K562 (cell line): Measurements from ENCODE around the gene ANO3. TPM values are rescaled to one million over a fixed set of nuclear protein-coding genes. Genes with fewer than 3 reads are reported as not detected.

Experiments
- ATAC-seq: fragments of 200-7000 bp; cut with Tn5 transposase; 3 replicates; pipeline ENCODE4 v1.9.1; 2020; ENCODE audit warnings: moderate library complexity
- BruUV-seq: library from RNA; stranded (reverse); fragments of 400-500 nt; replicated peaks from 2 replicates; lab custom pipeline; 2021; lab: Mats Ljungman, UMichigan
- CTCF ChIA-PET: fragments of 300-600 bp; formaldehyde crosslinking; extraction: SDS; loops from one replicate; lab custom pipeline; 2021; ENCODE audit warnings: low intra/inter-chr PET ratio; lab: Yijun Ruan, JAX
- POLR2A ChIA-PET: fragments of 300-600, 350-650 bp; sonication (Branson Sonifier 250); formaldehyde crosslinking; extraction: SDS; loops from one replicate; lab custom pipeline; 2021; ENCODE audit warnings: antibody characterized with exemption, inconsistent platforms; lab: Yijun Ruan, JAX
- DNase-seq, 4 experiments: peaks; one replicate each; pipeline versions ENCODE4 v3.0.0 to v3.0.0-alpha.2; 2011 to 2018; ENCODE audit warnings: low spot score in 3 of 4, mixed read lengths in 3 of 4; ENCODE audit errors: extremely low read depth in 1 of 4
- FAIRE-seq: peaks from 2 replicates; lab custom pipeline; 2011; peaks lifted over from hg19 to GRCh38; lab: Jason Lieb, UNC
- H2AFZ ChIP-seq: 2 replicates; pipeline ENCODE4 v1.6.0; 2011; ENCODE audit warnings: low read depth, low read length, control low read depth, inconsistent platforms
- H3K27ac ChIP-seq: fragments of 200-600 bp; 3 replicates; pipeline ENCODE4 v1.8.0; 2011; ENCODE audit warnings: low read depth, mild to moderate bottlenecking, control low read depth, inconsistent platforms, low read length, moderate library complexity, mixed read lengths; ENCODE audit errors: extremely low read depth
- H3K27me3 ChIP-seq, 2 experiments: fragments of 300-600 bp in 1 of 2; 2 replicates in 1 of 2; 3 replicates in 1 of 2; pipeline versions ENCODE4 v1.6.0 to v1.8.0; 2011; ENCODE audit warnings: inconsistent platforms in 2 of 2, low read length in 2 of 2, mild to moderate bottlenecking in 1 of 2, mixed read lengths in 1 of 2, moderate library complexity in 1 of 2; ENCODE audit not compliant: control insufficient read depth in 2 of 2, insufficient read depth in 2 of 2
- H3K36me3 ChIP-seq: fragments of 300-600 bp; 3 replicates; pipeline ENCODE4 v1.8.0; 2011; ENCODE audit warnings: mild to moderate bottlenecking, low read length, inconsistent platforms; ENCODE audit not compliant: control insufficient read depth, insufficient read depth
- H3K4me1 ChIP-seq, 2 experiments: fragments of 200-600 bp in 1 of 2; replicated peaks in 1 of 2; 2 replicates in 1 of 2; 3 replicates in 1 of 2; pipeline versions ENCODE4 v1.5.1 to v1.8.0; 2011; ENCODE audit warnings: inconsistent platforms in 2 of 2, low read length in 2 of 2, mild to moderate bottlenecking in 1 of 2, mixed read lengths in 1 of 2, moderate library complexity in 1 of 2; ENCODE audit not compliant: control insufficient read depth in 2 of 2, insufficient read depth in 2 of 2
- H3K4me2 ChIP-seq: 2 replicates; pipeline ENCODE4 v1.6.1; 2011; ENCODE audit warnings: low read length, control low read depth, inconsistent platforms, mixed read lengths; ENCODE audit not compliant: insufficient read depth
- H3K4me3 ChIP-seq: fragments of 200-600 bp; sonication (generic), shearing (Covaris generic); 2 replicates; pipeline ENCODE4 v1.5.1; 2016; ENCODE audit warnings: control low read depth, inconsistent platforms
- H3K79me2 ChIP-seq: fragments of 200-600 bp; 3 replicates; pipeline ENCODE4 v1.8.0; 2011; ENCODE audit warnings: low read length, inconsistent platforms; ENCODE audit not compliant: control insufficient read depth, insufficient read depth
- H3K9ac ChIP-seq, 2 experiments: 2 replicates each; pipeline versions ENCODE4 v1.6.0 to v1.6.1; 2011; ENCODE audit warnings: low read depth in 2 of 2, low read length in 2 of 2, control low read depth in 1 of 2, inconsistent platforms in 1 of 2, mild to moderate bottlenecking in 1 of 2, mixed read lengths in 1 of 2; ENCODE audit not compliant: insufficient read depth in 1 of 2
- H3K9me1 ChIP-seq: one replicate; pipeline ENCODE4 v1.6.0; 2011; ENCODE audit warnings: inconsistent platforms, mild to moderate bottlenecking, low read length, moderate library complexity; ENCODE audit not compliant: control insufficient read depth, insufficient read depth
- H3K9me3 ChIP-seq: replicated peaks from 2 replicates; pipeline ENCODE4 v1.5.1; 2011; ENCODE audit warnings: low read depth, low read length, inconsistent platforms; ENCODE audit not compliant: control insufficient read depth, insufficient read depth
- H4K20me1 ChIP-seq: replicated peaks from 2 replicates; pipeline ENCODE4 v1.6.1; 2011; ENCODE audit warnings: low read length, inconsistent platforms, mixed read lengths; ENCODE audit not compliant: control insufficient read depth, insufficient read depth
- CEBPG ChIP-seq, 3 experiments: fragments of 200-800 bp in 1 of 3; sonication (Bioruptor generic) in 1 of 3; sonication (generic) in 1 of 3; formaldehyde crosslinking in 1 of 3; IDR thresholded peaks in 2 of 3; conservative IDR thresholded peaks in 1 of 3; 2 replicates each; pipeline versions ENCODE4 v1.6.1 to v1.8.0; 2016 to 2022; ENCODE audit warnings: missing compliant biosample characterization in 2 of 3, missing genetic modification characterization in 2 of 3, mild to moderate bottlenecking in 1 of 3, missing genetic modification reagents in 1 of 3
- CXXC5 ChIP-seq: fragments of 250-450 bp; sonication (Bioruptor Pico); IDR thresholded peaks from 2 replicates; pipeline ENCODE4 v1.8.0; 2022; ENCODE audit warnings: inconsistent platforms, mild to moderate bottlenecking, moderate library complexity
- HDAC2 ChIP-seq: fragments of 450-650 bp; IDR thresholded peaks from 2 replicates; pipeline ENCODE4 v1.6.1; 2016; ENCODE audit warnings: mild to moderate bottlenecking
- HMGN3 ChIP-seq: IDR thresholded peaks from 2 replicates; pipeline ENCODE4 v1.6.1; 2011; ENCODE audit warnings: borderline replicate concordance, low read depth, mild to moderate bottlenecking, mixed read lengths, low read length; ENCODE audit not compliant: insufficient read length; ENCODE audit errors: extremely low read depth
- MIER1 ChIP-seq: fragments of 450-650 bp; IDR thresholded peaks from 2 replicates; pipeline ENCODE4 v1.6.1; 2016; ENCODE audit warnings: antibody characterized with exemption, mild to moderate bottlenecking, low read depth
- PYGO2 ChIP-seq: fragments of 450-650 bp; IDR thresholded peaks from 2 replicates; pipeline ENCODE4 v1.6.1; 2016; ENCODE audit warnings: mild to moderate bottlenecking, missing genetic modification characterization, moderate library complexity, missing compliant biosample characterization
- SMARCE1 ChIP-seq: fragments of 450-650 bp; IDR thresholded peaks from 2 replicates; pipeline ENCODE4 v1.7.1; 2016; ENCODE audit warnings: mild to moderate bottlenecking
- ZBED1 ChIP-seq: IDR thresholded peaks from 2 replicates; pipeline ENCODE4 v1.6.1; 2014
- ZBTB7A ChIP-seq: IDR thresholded peaks from 2 replicates; pipeline ENCODE4 v1.6.1; 2011; ENCODE audit warnings: low read depth, mild to moderate bottlenecking, low read length, moderate library complexity, borderline replicate concordance; ENCODE audit not compliant: control insufficient read depth
- ZNF217 ChIP-seq: sonication (generic); formaldehyde crosslinking; IDR thresholded peaks from 2 replicates; pipeline ENCODE4 v1.8.0; 2022; ENCODE audit warnings: mild to moderate bottlenecking, missing genetic modification reagents
- WGBS: fragments of 100-300 bp; shearing (Covaris generic); methylation state at CpG from one replicate; pipeline ENCODE4 v1.1.6; 2016; ENCODE audit warnings: low coverage, mixed read lengths; ENCODE audit not compliant: insufficient coverage; ENCODE audit errors: missing lambda C conversion rate; 5-methylcytosine and 5-hydroxymethylcytosine counted together
- in situ Hi-C: fragments of 300-500 bp; cut with MboI; formaldehyde crosslinking; loops from 4 replicates; pipeline ENCODE4 v1.15.0; 2018; ENCODE audit warnings: inconsistent platforms, mixed read lengths
- intact Hi-C: fragments of 100-400 bp; cut with micrococcal nuclease; formaldehyde crosslinking; loops from 2 replicates; pipeline ENCODE4 v1.14.2; 2022
- polyA plus RNA-seq, 8 experiments: library from polyadenylated mRNA; depleted of rRNA in 4 of 8; stranded (reverse) in 5 of 8; unstranded in 3 of 8; fragments of >200 nt; fragmentation: Nextera tagmentation in 2 of 8; fragmentation: Illumina TruSeq in 1 of 8; extraction: Ambion mirVana in 2 of 8; extraction: Trizol in 1 of 8; gene quantifications; 2 replicates each; pipeline versions ENCODE4 v1.2.1 to v1.2.3, GENCODE V29; 2011 to 2014; ENCODE audit warnings: inconsistent platforms in 1 of 8, missing spikeins in 1 of 8
- total RNA-seq, 7 experiments: library from RNA; depleted of rRNA in 6 of 7; stranded (reverse); fragments of >200 nt in 6 of 7; fragmentation: Illumina TruSeq in 2 of 7; extraction: Trizol in 2 of 7; gene quantifications; 2 replicates each; pipeline versions ENCODE4 v1.2.1 to v1.2.3, GENCODE V29; 2011 to 2021; ENCODE audit warnings: low replicate concordance in 1 of 7
- TF ChIP-seq, protein P1 (sequence below): fragments of 250-450 bp; sonication (Bioruptor Pico); IDR thresholded peaks from 2 replicates; pipeline ENCODE4 v1.4.0; 2020; ENCODE audit warnings: mild to moderate bottlenecking, moderate library complexity
- TF ChIP-seq, protein P2 (sequence below), 2 experiments: fragments of 450-650 bp; conservative IDR thresholded peaks; 2 replicates each; pipeline ENCODE4 v1.6.1; 2017; ENCODE audit warnings: mild to moderate bottlenecking in 2 of 2, moderate library complexity in 2 of 2

The ANO3 gene
- total and polyA plus RNA-seq, 9 of the 15 experiments (the other 6 are each of a cell fraction or from before 2014, with no cell fraction given) = 0.01 to 0.13 (median 0.04) TPM; not detected in 1

DNA sequence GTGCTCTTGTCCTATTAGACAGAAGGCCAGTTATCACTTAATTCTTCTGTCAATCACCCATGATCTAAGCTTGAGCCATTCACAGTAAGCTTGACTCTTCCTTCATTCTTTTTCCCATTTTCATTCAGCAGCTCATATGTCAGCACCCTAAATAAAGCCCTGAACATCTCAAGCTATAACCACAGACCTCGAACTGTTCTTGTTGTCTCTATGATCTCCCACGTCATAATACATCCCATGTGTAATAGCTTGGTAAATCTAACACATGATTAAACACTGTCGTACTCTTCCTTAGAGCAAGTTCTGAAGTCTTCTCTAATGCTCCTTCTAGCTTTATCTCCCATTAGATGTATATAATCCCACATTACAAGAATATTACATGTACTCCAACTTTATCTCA is 225.7 kb downstream of the ANO3 start:
- 4% methylated on average over 3 of the region's 3 CpGs for WGBS
- intact Hi-C loops = no loop called here

DNA sequence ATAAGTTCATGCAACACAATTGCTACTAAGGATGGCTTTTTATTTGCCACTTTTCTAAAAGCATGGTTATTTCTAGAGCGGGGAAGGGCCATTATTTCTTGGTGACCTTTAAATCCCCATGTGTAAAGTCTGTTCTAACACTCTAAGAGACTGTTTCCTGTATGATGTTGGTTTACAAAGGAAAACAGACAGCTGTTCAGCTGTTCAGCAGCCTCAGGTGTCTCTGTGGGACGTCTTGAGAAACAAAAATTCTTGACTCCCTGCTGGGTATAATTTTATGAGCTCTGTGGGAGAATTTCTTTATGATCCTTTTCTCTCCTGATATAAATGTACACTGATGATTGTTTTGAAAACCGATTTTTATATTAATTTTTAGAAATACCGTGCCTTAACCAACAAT is 226.3 kb downstream of the ANO3 start:
- Histone ChIP-seq H3K79me2 (no peaks in the 10 kb centered on the region), H3K4me3 (no peak overlapping the region), H4K20me1 (no peaks in the 10 kb centered on the region), H3K36me3 (no peaks in the 10 kb centered on the region), H2AFZ (no peak overlapping the region), H3K4me2 (no peak overlapping the region), H3K9me1 (no peaks in the 10 kb centered on the region), H3K9me3 (no peaks in the 10 kb centered on the region), H3K27ac (no peak overlapping the region), H3K27me3 (no peaks in the 10 kb centered on the region), H3K9ac (no peak overlapping the region), H3K4me1 (no peaks in the 10 kb centered on the region)
- FAIRE-seq (no peak), DNase-seq (no peak), ATAC-seq (no peak)
- no TSS peak for BruUV-seq
- ChIA-PET CTCF (no interaction called here), POLR2A (no interaction called here)
- TF ChIP-seq, protein P1, sequence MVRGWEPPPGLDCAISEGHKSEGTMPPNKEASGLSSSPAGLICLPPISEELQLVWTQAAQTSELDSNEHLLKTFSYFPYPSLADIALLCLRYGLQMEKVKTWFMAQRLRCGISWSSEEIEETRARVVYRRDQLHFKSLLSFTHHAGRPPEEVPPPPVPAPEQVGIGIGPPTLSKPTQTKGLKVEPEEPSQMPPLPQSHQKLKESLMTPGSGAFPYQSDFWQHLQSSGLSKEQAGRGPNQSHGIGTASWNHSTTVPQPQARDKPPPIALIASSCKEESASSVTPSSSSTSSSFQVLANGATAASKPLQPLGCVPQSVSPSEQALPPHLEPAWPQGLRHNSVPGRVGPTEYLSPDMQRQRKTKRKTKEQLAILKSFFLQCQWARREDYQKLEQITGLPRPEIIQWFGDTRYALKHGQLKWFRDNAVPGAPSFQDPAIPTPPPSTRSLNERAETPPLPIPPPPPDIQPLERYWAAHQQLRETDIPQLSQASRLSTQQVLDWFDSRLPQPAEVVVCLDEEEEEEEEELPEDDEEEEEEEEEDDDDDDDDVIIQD = no peak
- TF ChIP-seq ZNF217 = no peak
- TF ChIP-seq ZBED1 = no peak
- TF ChIP-seq PYGO2 (tag) = no peak
- TF ChIP-seq HMGN3 = no peak
- no peak for TF ChIP-seq ZBTB7A
- 0% methylated on average over 4 of the region's 4 CpGs for WGBS
- intact Hi-C loops (no loop called here), in situ Hi-C loops (no loop called here)

More for the DNA sequence above, 225.7 kb downstream of the ANO3 start:
- Histone ChIP-seq H3K36me3 (no peaks in the 10 kb centered on the region), H3K9me1 (no peaks in the 10 kb centered on the region), H3K27me3 (no peaks in the 10 kb centered on the region), H4K20me1 (no peaks in the 10 kb centered on the region), H3K4me3 (no peak overlapping the region), H3K4me2 (no peak overlapping the region), H3K79me2 (no peaks in the 10 kb centered on the region), H3K27ac (no peak overlapping the region), H2AFZ (no peak overlapping the region), H3K9ac (no peak overlapping the region), H3K9me3 (no peaks in the 10 kb centered on the region), H3K4me1 (no peaks in the 10 kb centered on the region)
- ATAC-seq (no peak), DNase-seq (no peak), FAIRE-seq (no peak)
- in situ Hi-C loops = no loop called here
- ChIA-PET POLR2A (no interaction called here), CTCF (no interaction called here)
- no TSS peak for BruUV-seq
- TF ChIP-seq CXXC5 (CRISPR knock-in tag) (no peak), HDAC2 (no peak), MIER1 (no peak), CEBPG (CRISPR knock-in tag; IDR thresholded peaks at IDR 0.05) (no peak), CEBPG (tag; conservative IDR thresholded peaks at IDR 0.05 in 1 of 2, IDR thresholded peaks at IDR 0.05 in 1 of 2) (no peak), SMARCE1 (no peak)
- TF ChIP-seq, protein P2, sequence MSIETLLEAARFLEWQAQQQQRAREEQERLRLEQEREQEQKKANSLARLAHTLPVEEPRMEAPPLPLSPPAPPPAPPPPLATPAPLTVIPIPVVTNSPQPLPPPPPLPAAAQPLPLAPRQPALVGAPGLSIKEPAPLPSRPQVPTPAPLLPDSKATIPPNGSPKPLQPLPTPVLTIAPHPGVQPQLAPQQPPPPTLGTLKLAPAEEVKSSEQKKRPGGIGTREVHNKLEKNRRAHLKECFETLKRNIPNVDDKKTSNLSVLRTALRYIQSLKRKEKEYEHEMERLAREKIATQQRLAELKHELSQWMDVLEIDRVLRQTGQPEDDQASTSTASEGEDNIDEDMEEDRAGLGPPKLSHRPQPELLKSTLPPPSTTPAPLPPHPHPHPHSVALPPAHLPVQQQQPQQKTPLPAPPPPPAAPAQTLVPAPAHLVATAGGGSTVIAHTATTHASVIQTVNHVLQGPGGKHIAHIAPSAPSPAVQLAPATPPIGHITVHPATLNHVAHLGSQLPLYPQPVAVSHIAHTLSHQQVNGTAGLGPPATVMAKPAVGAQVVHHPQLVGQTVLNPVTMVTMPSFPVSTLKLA (conservative IDR thresholded peaks at IDR 0.05) = no peak
